MCF 10A (cell line): Measurements from ENCODE around the gene SH3BP4. TPM values are rescaled to one million over a fixed set of nuclear protein-coding genes. Genes with fewer than 3 reads are reported as not detected.

Source experiments
- BruUV-seq: library from RNA; stranded (reverse); fragments of 400-500 nt; replicated peaks from 2 replicates; lab custom pipeline; 2021; lab: Mats Ljungman, UMichigan
- CTCF ChIA-PET: fragments of 300-600 bp; sonication (Branson Sonifier 250); formaldehyde crosslinking; extraction: SDS; loops from one replicate; lab custom pipeline; 2021; ENCODE audit warnings: antibody characterized with exemption, inconsistent platforms; lab: Yijun Ruan, JAX
- POLR2A ChIA-PET: fragments of 300-600, 350-650 bp; sonication (Branson Sonifier 250); formaldehyde crosslinking; extraction: SDS; loops from one replicate; lab custom pipeline; 2020; ENCODE audit warnings: antibody characterized with exemption, inconsistent platforms; lab: Yijun Ruan, JAX
- DNase-seq: peaks from one replicate; pipeline ENCODE4 v3.0.0-alpha.2; 2018; ENCODE audit not compliant: unreplicated experiment
- H3K27ac Mint-ChIP-seq: one replicate; pipeline ENCODE4 v1.8.0; 2022; ENCODE audit warnings: mild to moderate bottlenecking, low read depth, mixed read lengths; ENCODE audit not compliant: unreplicated experiment
- H3K27me3 Mint-ChIP-seq: one replicate; pipeline ENCODE4 v1.8.0; 2022; ENCODE audit warnings: mixed read lengths; ENCODE audit not compliant: insufficient read depth, unreplicated experiment
- H3K36me3 Mint-ChIP-seq: one replicate; pipeline ENCODE4 v1.8.0; 2022; ENCODE audit warnings: mild to moderate bottlenecking, moderate library complexity, mixed read lengths; ENCODE audit not compliant: insufficient read depth, unreplicated experiment
- H3K4me1 Mint-ChIP-seq: one replicate; pipeline ENCODE4 v1.8.0; 2022; ENCODE audit warnings: mixed read lengths; ENCODE audit not compliant: insufficient read depth, unreplicated experiment
- H3K4me3 Mint-ChIP-seq: one replicate; pipeline ENCODE4 v1.8.0; 2022; ENCODE audit warnings: mild to moderate bottlenecking, moderate library complexity, mixed read lengths; ENCODE audit not compliant: unreplicated experiment
- H3K9me3 Mint-ChIP-seq: one replicate; pipeline ENCODE4 v1.8.0; 2022; ENCODE audit warnings: mixed read lengths; ENCODE audit not compliant: unreplicated experiment
- CTCF ChIP-seq: fragments of 200-600 bp; IDR thresholded peaks from one replicate; pipeline ENCODE4 v1.8.0; 2022; ENCODE audit warnings: antibody characterized with exemption, mild to moderate bottlenecking; ENCODE audit not compliant: unreplicated experiment
- intact Hi-C: fragments of 100-400 bp; cut with micrococcal nuclease; formaldehyde crosslinking; loops from 2 replicates; pipeline ENCODE4 v1.14.1; 2022
- total RNA-seq: library from RNA; stranded (reverse); gene quantifications from 2 replicates; pipeline ENCODE4 v1.2.3, GENCODE V29; 2022

Gene SH3BP4
- total RNA-seq, 1 experiment from 2014 or later: 59.7 TPM

- Mint-ChIP-seq H3K4me3 (no peak overlapping the region), H3K4me1 (no peaks in the 10 kb centered on the region), H3K9me3 (peaks cover 6% of the 10 kb centered on the region), H3K27ac (no peak overlapping the region), H3K27me3 (peaks cover 17% of the 10 kb centered on the region), H3K36me3 (peaks cover 4% of the 10 kb centered on the region)
- TF ChIP-seq CTCF: no peak
- intact Hi-C loops: no loop called here
- ChIA-PET CTCF (no interaction called here), POLR2A (interaction anchor here (0.6 kb wide), 1 partner anchor 87 kb away, joined by 3 read pairs; no protein-coding TSS in a partner anchor)
- no peak for DNase-seq
- BruUV-seq: no TSS peak
Observed at GRCh38 chr2:234940527-234940926, 11.3 kb upstream of the SH3BP4 start.

- H3K27me3 Mint-ChIP-seq: no peaks in the 10 kb centered on the region
- H3K4me1 Mint-ChIP-seq: peaks cover 26% of the 10 kb centered on the region
- peaks cover 6% of the 10 kb centered on the region for H3K9me3 Mint-ChIP-seq
- ChIA-PET CTCF (interaction anchor here (0.6 to 0.8 kb wide), 2 partner anchors 157 to 378 kb away, joined by 3 to 4 read pairs; no protein-coding TSS in a partner anchor), POLR2A (interaction anchor here (0.6 to 1.5 kb wide), 4 partner anchors 15 to 223 kb away, joined by 3 to 5 read pairs (median 3); no protein-coding TSS in a partner anchor)
- no peak for TF ChIP-seq CTCF
- DNase-seq: peak; percentile 60
- H3K27ac Mint-ChIP-seq: peak overlapping the region; percentile 71
- no peak overlapping the region for H3K4me3 Mint-ChIP-seq
- peaks cover 5% of the 10 kb centered on the region for H3K36me3 Mint-ChIP-seq
- no TSS peak for BruUV-seq
- intact Hi-C loops: no loop called here
Observed at GRCh38 chr2:234945339-234945873, 6.4 kb upstream of the SH3BP4 start.

- POLR2A ChIA-PET: interaction anchor here (0.9 to 1.7 kb wide), 3 partner anchors 10 to 81 kb away, joined by 3 to 4 read pairs (median 3); no protein-coding TSS in a partner anchor
- Mint-ChIP-seq H3K36me3 (peaks cover 5% of the 10 kb centered on the region), H3K4me3 (no peak overlapping the region), H3K27me3 (no peaks in the 10 kb centered on the region), H3K4me1 (peaks cover 29% of the 10 kb centered on the region), H3K27ac (no peak overlapping the region), H3K9me3 (no peaks in the 10 kb centered on the region)
- no peak for TF ChIP-seq CTCF
- no peak for DNase-seq
- CTCF ChIA-PET: no interaction called here
- BruUV-seq: no TSS peak
- intact Hi-C loops: no loop called here
Observed at GRCh38 chr2:234947556-234947955, 4.3 kb upstream of the SH3BP4 start.

- Mint-ChIP-seq H3K9me3 (no peaks in the 10 kb centered on the region), H3K4me3 (peak overlapping the region; percentile 71), H3K4me1 (peaks cover 44% of the 10 kb centered on the region), H3K36me3 (peaks cover 5% of the 10 kb centered on the region), H3K27me3 (no peaks in the 10 kb centered on the region), H3K27ac (peak overlapping the region; percentile 94)
- POLR2A ChIA-PET: interaction anchor here (0.6 to 2.6 kb wide), 14 partner anchors 8 to 157 kb away, joined by 3 to 14 read pairs (median 4); no protein-coding TSS in a partner anchor
- no TSS peak for BruUV-seq
- TF ChIP-seq CTCF: no peak
- CTCF ChIA-PET: interaction anchor here (0.6 to 1.7 kb wide), 5 partner anchors 8 to 1434 kb away, joined by 3 to 7 read pairs (median 3); no protein-coding TSS in a partner anchor
- peak; percentile 84 for DNase-seq
- intact Hi-C loops: loop anchor here (5.0 to 10.0 kb wide), 3 partner anchors 102 to 275 kb away; no protein-coding TSS in a partner anchor
Observed at GRCh38 chr2:234949762-234950434, 1.9 kb upstream of the SH3BP4 start.
